Panc1 (cell line): ENCODE results near the gene PTPRJ.

Experiments used
- CTCF ChIP-seq: fragments of 450-650 bp; IDR thresholded peaks from 2 replicates; pipeline ENCODE4 v1.5.1; 2017; ENCODE audit warnings: mild to moderate bottlenecking
- POLR2AphosphoS5 ChIP-seq: IDR thresholded peaks from 2 replicates; pipeline ENCODE4 v1.6.1; 2012; ENCODE audit warnings: mild to moderate bottlenecking, low read depth, low read length, moderate library complexity
- REST ChIP-seq, 2 experiments: IDR thresholded peaks; 2 replicates each; pipeline ENCODE4 v1.6.1; 2011 to 2012; ENCODE audit warnings: low read depth in 2 of 2, control low read depth in 1 of 2, low read length in 1 of 2, mild to moderate bottlenecking in 1 of 2, moderate library complexity in 1 of 2; ENCODE audit not compliant: insufficient read depth in 1 of 2

DNA sequence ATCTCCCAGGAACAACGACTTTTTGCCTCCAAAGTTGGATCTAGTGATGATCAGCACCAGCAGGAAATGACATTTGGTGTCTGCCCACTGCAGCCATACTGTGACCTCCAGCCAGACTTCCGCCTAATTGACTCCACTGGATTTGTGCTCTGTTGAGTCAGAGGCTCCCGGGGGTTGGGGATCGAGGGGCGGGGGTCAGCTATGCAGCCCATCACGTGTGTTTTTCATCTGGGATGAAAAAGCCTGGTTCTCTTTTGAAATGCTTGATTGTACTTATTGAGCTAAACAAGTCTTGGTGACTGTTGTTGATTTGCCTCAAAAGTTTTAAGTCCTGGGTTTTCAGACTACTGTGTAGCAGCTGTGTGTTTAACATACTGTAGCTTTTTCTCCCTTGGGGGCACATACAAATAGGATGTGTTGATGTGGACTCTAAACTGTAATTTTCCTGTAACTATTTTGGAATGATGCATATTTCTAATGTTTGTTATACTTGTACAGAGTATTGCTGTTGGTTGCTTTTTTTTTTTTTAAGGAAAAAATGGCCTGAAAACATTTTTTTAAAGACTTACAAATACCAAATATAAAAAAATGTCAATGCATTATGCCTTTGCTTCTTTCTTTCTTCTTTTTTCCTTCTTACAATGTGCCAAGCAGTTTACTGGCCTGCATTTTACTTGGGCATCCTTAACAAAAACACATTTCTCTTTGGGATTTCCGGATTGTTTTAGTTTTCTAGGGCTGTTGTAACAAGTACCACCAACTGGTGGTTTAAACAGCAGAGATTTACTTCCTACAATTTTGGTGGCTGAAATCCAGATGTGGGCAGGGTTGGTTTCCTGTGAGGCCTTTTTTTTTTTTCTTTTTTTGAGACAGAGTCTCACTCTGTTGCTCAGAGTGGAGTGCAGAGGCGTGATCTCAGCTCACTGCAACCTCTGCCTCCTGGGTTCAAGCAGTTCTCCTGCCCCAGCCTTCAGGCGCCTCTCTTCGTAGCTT lies 190.2 kb downstream of the PTPRJ start:
- TF ChIP-seq REST (IDR thresholded peaks at IDR 0.05; ENCODE audit: insufficient read depth in 1 of 2, low read depth in 2 of 2, low read length in 1 of 2) = no peak
- TF ChIP-seq CTCF = no peak
- no peak for TF ChIP-seq POLR2AphosphoS5
